ENCODE results near the gene GORASP2.
A peak's percentile ranks its signal among the peaks of the same experiment; 100 is the strongest.

Gene GORASP2

GRCh38 chr2:170923799-170924198, 5.3 kb upstream of the GORASP2 start:
- no peak for DNase-seq

GRCh38 chr2:170924969-170925368, 4.1 kb upstream of the GORASP2 start:
- DNase-seq: peak in 1 of 5 experiments; percentile 33

- DNase-seq: no peak
These were observed 3.1 kb upstream of the GORASP2 start for GRCh38 chr2:170925923-170926322.

GRCh38 chr2:170926743-170927297, 2.2 kb upstream of the GORASP2 start:
- DNase-seq: no peak

- no peak for DNase-seq
These were observed 823 bp upstream of the GORASP2 start for GRCh38 chr2:170928036-170928823.

- DNase-seq: peak in 4 of 5 experiments; percentile 16 to 50 (median 27)
These were observed 615 bp downstream of the GORASP2 start for GRCh38 chr2:170929686-170930050.

GRCh38 chr2:170930131-170930990, 1.3 kb downstream of the GORASP2 start:
- peak in 4 of 5 experiments; percentile 40 to 92 (median 59) for DNase-seq

- DNase-seq: no peak
These were observed 1.9 kb downstream of the GORASP2 start for GRCh38 chr2:170930991-170931266.

- DNase-seq: no peak
These were observed 3.1 kb downstream of the GORASP2 start for GRCh38 chr2:170932166-170932565.

GRCh38 chr2:170932948-170933347, 3.9 kb downstream of the GORASP2 start:
- DNase-seq: no peak

GRCh38 chr2:170937709-170938379, 8.8 kb downstream of the GORASP2 start:
- no peak for DNase-seq

- no peak for DNase-seq
These were observed 11.0 kb downstream of the GORASP2 start for GRCh38 chr2:170940066-170940465.

GRCh38 chr2:170942615-170943014, 13.6 kb downstream of the GORASP2 start:
- DNase-seq: no peak

- DNase-seq: no peak
These were observed 14.0 kb downstream of the GORASP2 start for GRCh38 chr2:170943041-170943440.

- DNase-seq: no peak
These were observed 14.5 kb downstream of the GORASP2 start for GRCh38 chr2:170943596-170943995.

- DNase-seq: no peak
These were observed 15.5 kb downstream of the GORASP2 start for GRCh38 chr2:170944545-170944944.

- DNase-seq: no peak
These were observed 20.4 kb downstream of the GORASP2 start for GRCh38 chr2:170949415-170949814.

GRCh38 chr2:170950221-170950761, 21.2 kb downstream of the GORASP2 start:
- DNase-seq: no peak

- DNase-seq: no peak
These were observed 24.9 kb downstream of the GORASP2 start for GRCh38 chr2:170953941-170954340.

GRCh38 chr2:170963386-170963785, 34.3 kb downstream of the GORASP2 start:
- DNase-seq: no peak

GRCh38 chr2:170965446-170966225, 36.6 kb downstream of the GORASP2 start:
- DNase-seq: no peak
